Tibial nerve (tissue), 4 donors: ENCODE measurements around the gene MAP3K20. TPM values are rescaled to one million over a fixed set of nuclear protein-coding genes. Genes with fewer than 3 reads are reported as not detected.

ENCODE experiments used
- DNase-seq, 2 donors: peaks; one replicate each; pipeline ENCODE4 v3.0.0-alpha.2; 2019; ENCODE audit warnings: low spot score in 2 of 2
- H3K27ac ChIP-seq, 4 donors: fragments of 200-600 bp; sonication (generic) in 3 of 4; one replicate each; pipeline ENCODE4 v1.5.1; 2017 to 2019; ENCODE audit warnings: mild to moderate bottlenecking in 1 of 4
- H3K27me3 ChIP-seq, 2 donors: fragments of 200-600 bp; sonication (generic) in 1 of 2; one replicate each; pipeline versions ENCODE4 v1.5.1 to v1.6.0; 2017 to 2019
- H3K36me3 ChIP-seq, 3 donors: fragments of 200-600 bp; sonication (generic); one replicate each; pipeline ENCODE4 v1.5.1; 2018 to 2019
- H3K4me1 ChIP-seq, 4 donors: fragments of 200-600 bp; sonication (generic) in 3 of 4; one replicate each; pipeline ENCODE4 v1.5.1; 2017 to 2019
- H3K4me3 ChIP-seq, 4 donors: fragments of 200-600 bp; sonication (generic) in 3 of 4; one replicate each; pipeline ENCODE4 v1.5.1; 2017 to 2019; ENCODE audit warnings: mild to moderate bottlenecking in 1 of 4, moderate library complexity in 1 of 4
- H3K9me3 ChIP-seq, 4 donors: fragments of 200-600 bp; sonication (generic) in 3 of 4; one replicate each; pipeline ENCODE4 v1.5.1; 2017 to 2019
- CTCF ChIP-seq, 5 experiments: fragments of 200-600 bp in 3 of 5; fragments of 450-650 bp in 2 of 5; sonication (generic) in 3 of 5; IDR thresholded peaks; one replicate each; pipeline ENCODE4 v1.5.1; 2016 to 2019; ENCODE audit warnings: antibody characterized with exemption in 5 of 5, mild to moderate bottlenecking in 3 of 5, moderate library complexity in 2 of 5
- EP300 ChIP-seq, 2 donors: sonication (generic); formaldehyde crosslinking; IDR thresholded peaks; one replicate each; pipeline ENCODE4 v1.6.1; 2017; ENCODE audit warnings: antibody characterized with exemption in 2 of 2, mild to moderate bottlenecking in 1 of 2
- POLR2A ChIP-seq, 2 donors: fragments of 450-650 bp; IDR thresholded peaks; one replicate each; pipeline ENCODE4 v1.6.1; 2017; ENCODE audit warnings: antibody characterized with exemption in 2 of 2, mild to moderate bottlenecking in 2 of 2, moderate library complexity in 2 of 2
- WGBS, 2 donors: methylation state at CpG; one replicate each; pipeline ENCODE4 v1.1.5; 2018; 5-methylcytosine and 5-hydroxymethylcytosine counted together
- total RNA-seq, 4 donors: library from RNA; depleted of rRNA; stranded (reverse); fragments of >200 nt; gene quantifications; one replicate each; pipeline ENCODE4 v1.1.0, GENCODE V29; 2016

MAP3K20 gene
- total RNA-seq, 4 donors from 2014 or later = 21.9 to 32.6 (median 23.2) TPM

- Histone ChIP-seq H3K9me3 (no peaks in the 10 kb centered on the region), H3K4me1 (peaks cover 0 to 14% (median 4%) of the 10 kb centered on the region in 4 donors), H3K4me3 (no peak overlapping the region), H3K36me3 (no peaks in the 10 kb centered on the region), H3K27ac (no peak overlapping the region), H3K27me3 (no peaks in the 10 kb centered on the region)
- no peak for DNase-seq
- WGBS, 2 donors = 71 to 79% methylated on average over 5 of the region's 5 CpGs
- TF ChIP-seq POLR2A (IDR thresholded peaks at IDR 0.05) = no peak
- TF ChIP-seq CTCF (IDR thresholded peaks at IDR 0.05) = no peak
- no peak for TF ChIP-seq EP300 (IDR thresholded peaks at IDR 0.05)
Observed at GRCh38 chr2:173028671-173029070, 47.0 kb upstream of the MAP3K20 start.

GRCh38 chr2:173030561-173031490 is 44.8 kb upstream of the MAP3K20 start:
- Histone ChIP-seq H3K27me3 (no peaks in the 10 kb centered on the region), H3K27ac (no peak overlapping the region), H3K4me3 (no peak overlapping the region), H3K4me1 (peaks cover 0 to 14% (median 4%) of the 10 kb centered on the region in 4 donors), H3K36me3 (no peaks in the 10 kb centered on the region), H3K9me3 (no peaks in the 10 kb centered on the region)
- no peak for TF ChIP-seq CTCF (IDR thresholded peaks at IDR 0.05)
- no peak for TF ChIP-seq EP300 (IDR thresholded peaks at IDR 0.05)
- TF ChIP-seq POLR2A (IDR thresholded peaks at IDR 0.05) = no peak
- no peak for DNase-seq
- WGBS, 2 donors = 90% methylated on average over 9 of the region's 9 CpGs

- Histone ChIP-seq H3K4me1 (peaks cover 0 to 10% (median 4%) of the 10 kb centered on the region in 4 donors), H3K9me3 (no peaks in the 10 kb centered on the region)
Observed at GRCh38 chr2:173032032-173032431, 43.6 kb upstream of the MAP3K20 start.

GRCh38 chr2:173033084-173033483 is 42.6 kb upstream of the MAP3K20 start:
- no peaks in the 10 kb centered on the region for H3K36me3 ChIP-seq
- H3K27me3 ChIP-seq = no peaks in the 10 kb centered on the region
- 90 to 91% methylated on average over 3 of the region's 3 CpGs for WGBS, 2 donors
- TF ChIP-seq CTCF (IDR thresholded peaks at IDR 0.05) = no peak
- TF ChIP-seq POLR2A (IDR thresholded peaks at IDR 0.05) = no peak
- H3K27ac ChIP-seq = no peak overlapping the region
- no peak for DNase-seq
- no peaks in the 10 kb centered on the region for H3K9me3 ChIP-seq
- H3K4me3 ChIP-seq = no peak overlapping the region
- peaks cover 0 to 3% (median 0%) of the 10 kb centered on the region in 4 donors for H3K4me1 ChIP-seq

More at GRCh38 chr2:173032032-173032431, 43.6 kb upstream of the MAP3K20 start:
- no peak for DNase-seq
- Histone ChIP-seq H3K27ac (no peak overlapping the region), H3K36me3 (no peaks in the 10 kb centered on the region), H3K27me3 (no peaks in the 10 kb centered on the region), H3K4me3 (no peak overlapping the region)
- TF ChIP-seq EP300 (IDR thresholded peaks at IDR 0.05) (no peak), CTCF (IDR thresholded peaks at IDR 0.05) (no peak), POLR2A (IDR thresholded peaks at IDR 0.05) (no peak)
- 93 to 94% methylated on average over 4 of the region's 4 CpGs for WGBS, 2 donors

- H3K4me1 ChIP-seq = no peaks in the 10 kb centered on the region
- no peak overlapping the region for H3K4me3 ChIP-seq
- H3K36me3 ChIP-seq = no peaks in the 10 kb centered on the region
- 74 to 79% methylated on average over 7 of the region's 7 CpGs for WGBS, 2 donors
- TF ChIP-seq POLR2A (IDR thresholded peaks at IDR 0.05) = no peak
- no peak for TF ChIP-seq CTCF (IDR thresholded peaks at IDR 0.05)
- TF ChIP-seq EP300 (IDR thresholded peaks at IDR 0.05) = no peak
- no peaks in the 10 kb centered on the region for H3K9me3 ChIP-seq
- no peak for DNase-seq
- no peak overlapping the region for H3K27ac ChIP-seq
- no peaks in the 10 kb centered on the region for H3K27me3 ChIP-seq
Observed at GRCh38 chr2:173034143-173034542, 41.5 kb upstream of the MAP3K20 start.
